Dendritic cell treated with granulocyte-macrophage colony-stimulating factor and Interleukin-4, amounts not matched to agents 40 ng/mL and 50 ng/mL, for 4 days (primary cell): ENCODE measurements around the gene UBXN6.
A peak's percentile ranks its signal among the peaks of the same experiment; 100 is the strongest.

Experiments used
- H3K27ac Mint-ChIP-seq: one replicate; pipeline ENCODE4 v1.8.0; 2022; ENCODE audit warnings: mild to moderate bottlenecking, mixed read lengths
- H3K27me3 Mint-ChIP-seq: one replicate; pipeline ENCODE4 v1.8.0; 2022; ENCODE audit warnings: mild to moderate bottlenecking, mixed read lengths
- H3K36me3 Mint-ChIP-seq: one replicate; pipeline ENCODE4 v1.8.0; 2022; ENCODE audit warnings: low read depth, mixed read lengths
- H3K4me1 Mint-ChIP-seq: one replicate; pipeline ENCODE4 v1.8.0; 2022; ENCODE audit warnings: low read depth, mixed read lengths
- H3K4me3 Mint-ChIP-seq: one replicate; pipeline ENCODE4 v1.8.0; 2022; ENCODE audit warnings: mild to moderate bottlenecking, moderate library complexity, mixed read lengths
- H3K9me3 Mint-ChIP-seq: one replicate; pipeline ENCODE4 v1.8.0; 2022; ENCODE audit warnings: mixed read lengths
- intact Hi-C: fragments of 100-400 bp; cut with micrococcal nuclease; formaldehyde crosslinking; loops from one replicate; pipeline ENCODE4 v1.15.0; 2022

Gene UBXN6

DNA sequence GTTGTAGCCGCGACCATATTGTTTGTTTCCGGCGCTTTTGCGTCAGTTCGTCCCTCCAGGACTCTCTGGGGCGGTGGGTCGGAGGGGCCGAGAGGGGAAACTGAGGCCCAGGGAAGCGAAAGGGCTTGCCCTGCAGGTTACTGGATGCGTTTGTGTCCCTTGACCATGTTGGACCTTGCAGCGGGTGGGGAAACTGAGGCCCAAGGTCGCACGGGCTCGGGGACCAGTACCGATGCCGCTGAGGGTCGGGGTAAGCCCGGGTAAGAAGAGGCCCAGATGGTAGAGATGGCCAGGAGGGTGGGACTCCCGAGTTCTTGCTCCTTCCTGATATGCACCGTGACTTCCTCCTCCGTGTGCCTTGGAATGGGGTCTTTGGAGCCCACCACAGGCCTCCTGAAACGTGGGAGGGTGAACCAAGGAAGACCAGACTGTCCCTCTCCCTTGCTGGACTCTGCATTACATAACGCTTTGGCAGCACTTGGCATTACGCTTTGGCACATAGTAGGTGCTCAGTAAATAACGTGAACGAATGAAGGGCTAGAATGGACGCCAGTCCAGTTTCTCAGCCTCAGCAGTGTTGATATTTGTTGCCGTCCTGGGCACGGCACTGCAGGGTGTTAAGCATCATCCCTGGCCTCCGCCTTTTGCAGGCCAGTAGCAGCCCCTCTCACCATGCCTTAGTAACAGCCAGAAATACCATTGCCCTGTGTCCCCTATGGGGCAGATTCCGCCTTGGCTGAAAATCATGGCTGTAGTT, 54.4 kb downstream of the UBXN6 start:
- intact Hi-C loops = loop anchor here (2.0 to 5.0 kb wide), 2 partner anchors 54 to 69 kb away; partner anchors contain the start of genes HDGFL2 and UBXN6
- H3K27me3 Mint-ChIP-seq = no peaks in the 10 kb centered on the region
- peak overlapping the region; percentile 83 for H3K27ac Mint-ChIP-seq
- peak overlapping the region; percentile 81 for H3K4me3 Mint-ChIP-seq
- peaks cover 40% of the 10 kb centered on the region for H3K4me1 Mint-ChIP-seq
- H3K36me3 Mint-ChIP-seq = peaks cover 17% of the 10 kb centered on the region
- H3K9me3 Mint-ChIP-seq = no peaks in the 10 kb centered on the region

- no peaks in the 10 kb centered on the region for H3K27me3 Mint-ChIP-seq
- H3K4me3 Mint-ChIP-seq = peak within 1 kb of the TSS; percentile 81
- peak within 1 kb of the TSS; percentile 83 for H3K27ac Mint-ChIP-seq
- H3K4me1 Mint-ChIP-seq = peaks cover 46% of the 10 kb centered on the region
- intact Hi-C loops = loop anchor here (2.0 to 5.0 kb wide), 2 partner anchors 54 to 70 kb away; partner anchors contain the start of genes HDGFL2 and UBXN6
- peaks cover 24% of the 10 kb centered on the region for H3K36me3 Mint-ChIP-seq
- no peaks in the 10 kb centered on the region for H3K9me3 Mint-ChIP-seq
Measured at GRCh38 chr19:4402171-4403004, 55.2 kb downstream of the UBXN6 start, which contains the start of gene CHAF1A. CHAF1A (plus strand) TSS chr19:4402640; CDS start chr19:4402763, 123 bp downstream.

DNA sequence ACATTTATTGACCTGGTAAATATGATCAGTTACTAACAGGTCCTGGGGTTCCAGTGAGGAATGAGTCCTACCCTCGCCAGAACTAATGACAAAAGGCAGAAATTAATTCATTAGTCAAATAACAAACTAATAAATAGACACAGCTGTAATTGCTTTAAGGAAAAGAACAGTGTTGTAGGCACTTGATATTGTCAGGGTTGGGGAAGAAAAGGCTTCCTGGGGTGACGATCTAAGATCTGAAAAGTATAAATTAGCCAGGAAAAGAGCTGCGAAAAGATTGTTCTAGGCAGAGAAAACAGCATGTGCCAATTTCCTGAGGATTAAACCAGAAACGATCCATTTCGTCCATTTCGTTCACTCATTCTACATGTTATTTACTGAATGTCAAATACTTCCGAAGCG, 55.8 kb downstream of the UBXN6 start:
- H3K36me3 Mint-ChIP-seq = peaks cover 30% of the 10 kb centered on the region
- peak overlapping the region; percentile 83 for H3K27ac Mint-ChIP-seq
- H3K9me3 Mint-ChIP-seq = no peaks in the 10 kb centered on the region
- H3K4me1 Mint-ChIP-seq = peaks cover 52% of the 10 kb centered on the region
- no peaks in the 10 kb centered on the region for H3K27me3 Mint-ChIP-seq
- H3K4me3 Mint-ChIP-seq = peak overlapping the region; percentile 81
- intact Hi-C loops = loop anchor here (2.0 to 5.0 kb wide), 2 partner anchors 55 to 71 kb away; partner anchors contain the start of genes HDGFL2 and UBXN6

- Mint-ChIP-seq H3K36me3 (peaks cover 45% of the 10 kb centered on the region), H3K27ac (peak within 1 kb of the TSS; percentile 93), H3K4me3 (peak within 1 kb of the TSS; percentile 96), H3K4me1 (peaks cover 63% of the 10 kb centered on the region), H3K9me3 (no peaks in the 10 kb centered on the region), H3K27me3 (no peaks in the 10 kb centered on the region)
- intact Hi-C loops = loop anchor here (1.0 to 5.0 kb wide), 2 partner anchors 31 to 72 kb away; partner anchors contain the start of gene HDGFL2
Measured at GRCh38 chr19:4400135-4400936, 57.3 kb downstream of the UBXN6 start, which contains the start of gene SH3GL1. SH3GL1 (minus strand) TSS chr19:4400547; CDS start chr19:4400368, 179 bp downstream.

- Mint-ChIP-seq H3K4me3 (peak overlapping the region; percentile 96), H3K4me1 (peaks cover 68% of the 10 kb centered on the region), H3K27me3 (no peaks in the 10 kb centered on the region), H3K36me3 (peaks cover 50% of the 10 kb centered on the region), H3K9me3 (no peaks in the 10 kb centered on the region), H3K27ac (peak overlapping the region; percentile 93)
- intact Hi-C loops = loop anchor here (1.0 to 5.0 kb wide), 2 partner anchors 30 to 73 kb away; partner anchors contain the start of gene HDGFL2
Measured at GRCh38 chr19:4399812-4400134, 57.8 kb downstream of the UBXN6 start.

DNA sequence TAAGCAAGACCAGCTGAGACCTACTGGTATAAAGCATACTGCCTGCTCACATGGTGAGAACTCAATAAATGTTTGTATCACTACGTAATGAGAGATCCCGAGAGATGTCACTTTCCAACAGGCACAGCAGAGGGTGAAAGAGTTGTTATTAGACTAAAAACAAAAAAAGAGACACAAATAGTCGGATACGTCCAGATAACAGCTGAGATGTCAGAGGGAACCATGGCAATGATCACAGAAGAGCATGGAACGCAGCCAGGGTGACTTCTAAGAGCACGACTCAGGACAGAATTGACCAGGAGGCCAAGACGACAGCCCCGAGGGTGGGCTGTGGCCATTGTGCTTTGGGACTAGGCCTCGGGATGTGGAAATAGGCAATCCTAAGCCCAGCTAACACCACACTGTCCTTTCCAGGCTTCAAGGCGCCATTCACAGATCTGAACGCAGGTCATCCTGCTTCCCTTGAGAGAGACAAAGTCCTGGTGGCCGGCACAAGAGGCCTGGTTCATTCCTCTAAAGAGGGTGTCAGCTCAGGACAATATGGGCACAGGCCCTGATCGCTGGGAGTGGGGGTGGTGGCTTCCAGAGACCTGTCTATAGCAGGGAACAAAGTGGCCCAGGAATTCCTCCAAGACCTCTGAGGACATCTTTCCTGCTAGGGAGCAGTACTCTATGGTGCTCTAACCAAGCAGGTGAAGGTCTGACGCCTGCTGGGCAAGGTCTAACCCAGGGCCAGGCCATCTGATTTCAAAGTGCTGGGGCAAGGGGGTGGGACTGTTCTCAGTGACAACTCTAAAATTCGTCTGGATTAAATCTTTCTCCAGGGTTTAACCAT, 60.4 kb downstream of the UBXN6 start:
- Mint-ChIP-seq H3K4me1 (peaks cover 78% of the 10 kb centered on the region), H3K27me3 (no peaks in the 10 kb centered on the region), H3K27ac (no peak overlapping the region), H3K9me3 (no peaks in the 10 kb centered on the region), H3K36me3 (peaks cover 72% of the 10 kb centered on the region), H3K4me3 (no peak overlapping the region)
- intact Hi-C loops = no loop called here
